MM.1S (cell line): ENCODE measurements around the gene ZNF471.

Source experiments
- DNase-seq: peaks from one replicate; pipeline ENCODE4 v3.0.0-alpha.2; 2015
- H2AFZ ChIP-seq: fragments of 300-600 bp; sonication (generic); 2 replicates; pipeline ENCODE4 v1.6.0; 2016; ENCODE audit warnings: antibody characterized with exemption, low read length
- H3F3A ChIP-seq: fragments of 300-600 bp; sonication (generic); 2 replicates; pipeline ENCODE4 v1.6.1; 2016; ENCODE audit warnings: mild to moderate bottlenecking, antibody characterized with exemption, low read length, moderate library complexity, mixed read lengths; ENCODE audit not compliant: insufficient read depth
- H3K27ac ChIP-seq: fragments of 300-600 bp; sonication (generic); 2 replicates; pipeline ENCODE4 v1.5.1; 2016; ENCODE audit warnings: mild to moderate bottlenecking, low read length
- H3K27me3 ChIP-seq: fragments of 300-600 bp; sonication (generic); replicated peaks from 2 replicates; pipeline ENCODE4 v1.6.0; 2016; ENCODE audit warnings: low read length; ENCODE audit not compliant: insufficient read depth
- H3K36me3 ChIP-seq: fragments of 300-600 bp; sonication (generic); replicated peaks from 2 replicates; pipeline ENCODE4 v1.6.1; 2016; ENCODE audit warnings: mild to moderate bottlenecking, low read length, mixed read lengths; ENCODE audit not compliant: insufficient read depth
- H3K4me1 ChIP-seq: fragments of 300-600 bp; sonication (generic); 2 replicates; pipeline ENCODE4 v1.6.1; 2016; ENCODE audit warnings: low read length, mixed read lengths
- H3K4me2 ChIP-seq: fragments of 300-600 bp; sonication (generic); 2 replicates; pipeline ENCODE4 v1.6.0; 2016; ENCODE audit warnings: low read depth, low read length
- H3K4me3 ChIP-seq: fragments of 300-600 bp; sonication (generic); 2 replicates; pipeline ENCODE4 v1.5.1; 2016; ENCODE audit warnings: low read length, mixed read lengths
- H3K79me2 ChIP-seq: fragments of 300-600 bp; sonication (generic); 2 replicates; pipeline ENCODE4 v1.6.1; 2016; ENCODE audit warnings: mixed run types, low read length, mixed read lengths
- H3K9ac ChIP-seq: fragments of 300-600 bp; sonication (generic); 2 replicates; pipeline ENCODE4 v1.6.1; 2016; ENCODE audit warnings: low read length, mixed read lengths
- H3K9me2 ChIP-seq: fragments of 300-600 bp; sonication (generic); replicated peaks from 2 replicates; pipeline ENCODE4 v1.6.1; 2016; ENCODE audit warnings: mild to moderate bottlenecking, low read length, mixed read lengths; ENCODE audit not compliant: insufficient read depth
- H3K9me3 ChIP-seq: fragments of 300-600 bp; sonication (generic); replicated peaks from 2 replicates; pipeline ENCODE4 v1.6.1; 2016; ENCODE audit warnings: mild to moderate bottlenecking, low read length, mixed read lengths; ENCODE audit not compliant: insufficient read depth
- H4K20me1 ChIP-seq: fragments of 300-600 bp; sonication (generic); 2 replicates; pipeline ENCODE4 v1.6.1; 2016; ENCODE audit warnings: mild to moderate bottlenecking, low read length, moderate library complexity, mixed read lengths; ENCODE audit not compliant: insufficient read depth
- EZH2 ChIP-seq: fragments of 300-600 bp; sonication (generic); optimal IDR thresholded peaks from 2 replicates; pipeline ENCODE3; 2017; ENCODE audit warnings: low read depth, mild to moderate bottlenecking, antibody characterized with exemption, low read length, mixed read lengths
- EZH2phosphoT487 ChIP-seq: fragments of 300-600 bp; sonication (generic); IDR thresholded peaks from 2 replicates; pipeline ENCODE4 v1.6.1; 2018; ENCODE audit warnings: antibody characterized with exemption, low read length
- TF ChIP-seq, protein P1 (sequence below): fragments of 300-600 bp; sonication (generic); IDR thresholded peaks from 2 replicates; pipeline ENCODE4 v1.5.1; 2016; ENCODE audit warnings: antibody characterized with exemption, low read length, mixed read lengths

Gene ZNF471

DNA sequence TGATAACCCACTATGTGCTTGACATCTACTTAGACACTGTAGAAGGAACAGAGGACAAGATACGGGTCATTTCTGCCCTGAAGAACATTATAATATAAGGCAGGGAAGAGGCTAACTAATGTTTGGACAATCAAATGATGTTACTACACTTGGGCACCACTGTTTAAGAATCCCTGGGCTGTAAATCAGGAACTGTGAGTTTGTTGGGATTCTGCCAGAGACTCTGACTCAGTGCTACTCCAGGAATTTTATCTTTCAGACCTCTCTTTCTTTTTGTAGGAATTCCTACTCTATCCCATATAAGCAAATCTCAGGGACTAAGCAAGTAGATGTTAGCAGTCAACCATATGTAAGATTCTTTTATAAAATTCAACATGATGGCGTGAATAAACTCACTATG, 3.1 kb upstream of the ZNF471 start:
- no peak overlapping the region for H3K27ac ChIP-seq
- no peak overlapping the region for H2AFZ ChIP-seq
- no peak overlapping the region for H3K4me2 ChIP-seq
- TF ChIP-seq, protein P1, sequence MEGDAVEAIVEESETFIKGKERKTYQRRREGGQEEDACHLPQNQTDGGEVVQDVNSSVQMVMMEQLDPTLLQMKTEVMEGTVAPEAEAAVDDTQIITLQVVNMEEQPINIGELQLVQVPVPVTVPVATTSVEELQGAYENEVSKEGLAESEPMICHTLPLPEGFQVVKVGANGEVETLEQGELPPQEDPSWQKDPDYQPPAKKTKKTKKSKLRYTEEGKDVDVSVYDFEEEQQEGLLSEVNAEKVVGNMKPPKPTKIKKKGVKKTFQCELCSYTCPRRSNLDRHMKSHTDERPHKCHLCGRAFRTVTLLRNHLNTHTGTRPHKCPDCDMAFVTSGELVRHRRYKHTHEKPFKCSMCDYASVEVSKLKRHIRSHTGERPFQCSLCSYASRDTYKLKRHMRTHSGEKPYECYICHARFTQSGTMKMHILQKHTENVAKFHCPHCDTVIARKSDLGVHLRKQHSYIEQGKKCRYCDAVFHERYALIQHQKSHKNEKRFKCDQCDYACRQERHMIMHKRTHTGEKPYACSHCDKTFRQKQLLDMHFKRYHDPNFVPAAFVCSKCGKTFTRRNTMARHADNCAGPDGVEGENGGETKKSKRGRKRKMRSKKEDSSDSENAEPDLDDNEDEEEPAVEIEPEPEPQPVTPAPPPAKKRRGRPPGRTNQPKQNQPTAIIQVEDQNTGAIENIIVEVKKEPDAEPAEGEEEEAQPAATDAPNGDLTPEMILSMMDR = no peak
- TF ChIP-seq EZH2 = no peak
- no peak for TF ChIP-seq EZH2phosphoT487
- H3K9ac ChIP-seq = no peak overlapping the region
- no peaks in the 10 kb centered on the region for H4K20me1 ChIP-seq
- no peaks in the 10 kb centered on the region for H3K9me2 ChIP-seq
- H3K27me3 ChIP-seq = no peaks in the 10 kb centered on the region
- no peaks in the 10 kb centered on the region for H3K9me3 ChIP-seq
- DNase-seq = no peak
- H3K36me3 ChIP-seq = no peaks in the 10 kb centered on the region
- no peaks in the 10 kb centered on the region for H3K79me2 ChIP-seq
- H3K4me3 ChIP-seq = no peak overlapping the region
- no peaks in the 10 kb centered on the region for H3F3A ChIP-seq
- no peaks in the 10 kb centered on the region for H3K4me1 ChIP-seq

DNA sequence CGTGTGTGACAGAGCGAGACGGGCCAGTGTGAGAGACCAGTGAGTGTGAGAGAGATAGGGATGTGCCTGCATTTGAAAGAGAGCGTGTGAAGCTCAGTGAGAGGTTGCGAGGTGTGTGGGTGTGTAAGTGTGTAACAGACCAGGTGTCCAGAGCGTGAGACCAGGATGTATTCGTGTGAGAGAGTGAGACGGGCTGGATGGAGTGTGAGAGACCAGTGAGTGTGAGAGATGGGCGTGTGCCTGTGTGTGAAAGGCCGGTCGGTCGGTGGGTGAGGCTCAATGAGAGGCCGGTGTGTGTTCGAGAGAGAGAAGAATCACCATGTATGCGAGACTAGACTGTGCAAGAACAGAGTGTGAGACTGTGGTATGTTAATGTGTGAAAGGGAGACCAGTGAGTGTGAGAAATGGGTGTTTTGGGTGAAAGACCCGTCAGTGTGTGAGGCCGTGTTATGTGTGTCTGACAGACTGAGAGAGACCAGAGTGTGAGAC, 679 bp downstream of the ZNF471 start:
- Histone ChIP-seq H3K79me2 (no peaks in the 10 kb centered on the region), H3K4me3 (no peak overlapping the region), H3K9me2 (no peaks in the 10 kb centered on the region), H2AFZ (no peak overlapping the region), H3K27me3 (no peaks in the 10 kb centered on the region), H3K9me3 (no peaks in the 10 kb centered on the region), H3K9ac (no peak overlapping the region), H3K4me2 (no peak overlapping the region), H3K27ac (no peak overlapping the region), H3K4me1 (no peaks in the 10 kb centered on the region), H3F3A (no peaks in the 10 kb centered on the region), H3K36me3 (no peaks in the 10 kb centered on the region), H4K20me1 (no peaks in the 10 kb centered on the region)
- TF ChIP-seq EZH2phosphoT487 = no peak
- TF ChIP-seq, protein P1 = no peak
- TF ChIP-seq EZH2 = no peak
- DNase-seq = no peak

DNA sequence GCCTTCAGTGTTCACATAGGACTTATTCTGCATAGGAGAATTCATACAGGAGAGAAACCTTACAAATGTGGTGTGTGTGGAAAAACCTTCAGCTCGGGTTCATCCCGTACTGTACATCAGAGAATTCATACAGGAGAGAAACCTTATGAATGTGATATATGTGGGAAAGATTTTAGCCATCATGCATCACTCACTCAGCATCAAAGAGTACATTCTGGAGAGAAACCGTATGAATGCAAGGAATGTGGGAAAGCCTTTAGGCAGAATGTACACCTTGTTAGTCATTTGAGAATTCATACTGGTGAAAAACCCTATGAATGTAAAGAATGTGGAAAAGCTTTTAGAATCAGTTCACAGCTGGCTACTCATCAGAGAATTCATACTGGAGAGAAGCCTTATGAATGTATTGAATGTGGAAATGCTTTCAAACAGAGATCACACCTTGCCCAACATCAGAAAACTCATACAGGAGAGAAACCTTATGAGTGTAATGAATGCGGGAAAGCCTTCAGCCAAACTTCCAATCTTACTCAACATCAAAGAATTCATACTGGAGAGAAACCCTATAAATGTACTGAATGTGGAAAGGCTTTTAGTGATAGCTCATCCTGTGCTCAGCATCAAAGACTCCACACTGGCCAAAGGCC, 17.7 kb downstream of the ZNF471 start:
- TF ChIP-seq EZH2 = no peak
- no peak for TF ChIP-seq EZH2phosphoT487
- TF ChIP-seq, protein P1 = no peak
- Histone ChIP-seq H3K4me2 (no peak overlapping the region), H3K9ac (no peak overlapping the region), H3K4me3 (no peak overlapping the region), H3K9me2 (no peaks in the 10 kb centered on the region), H3K27ac (no peak overlapping the region), H3K9me3 (no peaks in the 10 kb centered on the region), H3K27me3 (no peaks in the 10 kb centered on the region), H3K36me3 (no peaks in the 10 kb centered on the region), H4K20me1 (no peaks in the 10 kb centered on the region), H3K79me2 (no peaks in the 10 kb centered on the region), H3K4me1 (no peaks in the 10 kb centered on the region), H3F3A (no peaks in the 10 kb centered on the region), H2AFZ (no peak overlapping the region)
- DNase-seq = no peak
